CD4-positive, alpha-beta T cell treated with Interleukin-17A for 4 hours (primary cell): Measurements from ENCODE around the gene NRXN3.
"Not testable (repeated sequence)": the region's sequence is repeated elsewhere in the genome, so short reads cannot be mapped to it uniquely, and the experiment has no call there.

Experiments used
- DNase-seq: peaks from one replicate; pipeline ENCODE4 v3.0.0-alpha.2; 2020; ENCODE audit warnings: mixed read lengths

The NRXN3 gene

DNA sequence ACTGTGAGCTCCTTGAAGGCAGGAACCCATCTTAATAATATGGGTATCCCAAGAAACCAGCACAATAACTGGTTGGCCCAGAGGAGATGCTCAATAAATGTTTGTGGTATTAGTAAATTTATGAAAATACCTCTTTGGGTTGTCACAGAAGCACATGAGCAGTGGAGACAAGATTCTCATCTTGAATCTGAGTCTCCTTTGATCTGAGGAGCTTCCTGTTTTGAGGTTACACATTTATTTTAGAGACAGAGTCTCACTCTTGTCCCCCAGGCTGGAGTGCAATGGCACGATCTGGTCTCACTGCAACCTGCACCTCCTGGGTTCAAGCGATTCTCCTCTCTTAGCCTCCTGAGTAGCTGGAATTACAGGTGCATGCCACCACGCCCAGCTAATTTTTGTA is 247.4 kb downstream of the NRXN3 start:
- DNase-seq = no peak

DNA sequence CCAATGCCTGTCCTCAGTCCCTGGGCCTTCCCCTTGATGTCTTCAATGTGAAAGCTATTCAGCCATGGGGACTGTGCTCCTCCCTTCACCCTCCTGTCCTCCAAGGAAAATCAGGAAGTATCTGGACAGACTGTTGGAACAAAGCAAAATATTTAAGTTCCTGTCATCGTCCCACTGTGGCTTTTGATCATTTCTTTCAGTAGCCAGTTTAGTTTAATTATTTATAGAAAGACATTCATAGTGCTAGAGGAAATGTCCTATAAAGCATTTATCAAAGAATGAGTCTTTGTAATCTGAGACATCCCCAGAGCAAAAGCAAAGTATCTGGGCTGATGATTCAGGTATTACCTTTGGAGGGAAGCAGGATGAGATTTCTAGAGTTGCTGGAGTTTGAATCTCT is 254.1 kb downstream of the NRXN3 start:
- no peak for DNase-seq

DNA sequence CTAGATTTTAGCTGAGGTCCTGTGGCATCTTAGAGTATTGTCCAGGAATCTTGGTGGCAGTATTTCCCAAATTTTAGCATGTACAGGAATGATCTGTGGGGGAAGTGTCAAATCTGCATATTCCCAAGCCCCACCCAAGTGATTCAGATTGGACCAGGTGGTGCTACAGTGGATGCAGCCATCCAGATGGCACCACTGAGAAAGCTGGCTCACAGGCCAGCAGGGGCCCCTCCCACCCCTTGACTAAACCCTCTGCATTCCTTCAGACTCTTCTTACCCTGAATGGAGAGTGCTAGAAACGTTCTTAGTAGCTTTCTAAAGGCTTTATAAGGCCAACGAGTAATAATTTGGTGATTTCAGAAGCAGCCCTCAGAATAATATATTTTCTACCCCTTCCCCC is 255.2 kb downstream of the NRXN3 start:
- DNase-seq = no peak

GRCh38 chr14:78425782-78426181 is 255.6 kb downstream of the NRXN3 start:
- no peak for DNase-seq

- no peak for DNase-seq
These were observed 261.9 kb downstream of the NRXN3 start for GRCh38 chr14:78432046-78432445.

DNA sequence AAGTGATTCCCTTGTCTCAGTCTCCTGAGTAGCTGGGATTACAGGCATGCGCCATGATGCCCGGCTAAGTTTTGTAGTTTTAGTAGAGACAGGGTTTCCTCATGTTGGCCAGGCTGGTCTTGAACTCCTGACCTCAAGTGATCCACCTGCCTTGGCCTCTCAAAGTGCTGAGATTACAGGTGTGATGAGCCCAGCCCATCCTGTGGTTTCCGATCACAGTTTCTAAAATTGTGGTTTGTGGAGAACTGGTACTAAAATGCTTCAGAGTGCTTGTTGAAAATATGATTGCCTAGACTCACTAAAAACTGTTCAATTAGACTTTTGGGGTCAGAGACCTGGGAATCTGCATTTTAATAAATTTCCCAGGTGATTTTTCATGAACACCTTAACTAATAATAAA is 267.3 kb downstream of the NRXN3 start:
- not testable (repeated sequence) for DNase-seq

DNA sequence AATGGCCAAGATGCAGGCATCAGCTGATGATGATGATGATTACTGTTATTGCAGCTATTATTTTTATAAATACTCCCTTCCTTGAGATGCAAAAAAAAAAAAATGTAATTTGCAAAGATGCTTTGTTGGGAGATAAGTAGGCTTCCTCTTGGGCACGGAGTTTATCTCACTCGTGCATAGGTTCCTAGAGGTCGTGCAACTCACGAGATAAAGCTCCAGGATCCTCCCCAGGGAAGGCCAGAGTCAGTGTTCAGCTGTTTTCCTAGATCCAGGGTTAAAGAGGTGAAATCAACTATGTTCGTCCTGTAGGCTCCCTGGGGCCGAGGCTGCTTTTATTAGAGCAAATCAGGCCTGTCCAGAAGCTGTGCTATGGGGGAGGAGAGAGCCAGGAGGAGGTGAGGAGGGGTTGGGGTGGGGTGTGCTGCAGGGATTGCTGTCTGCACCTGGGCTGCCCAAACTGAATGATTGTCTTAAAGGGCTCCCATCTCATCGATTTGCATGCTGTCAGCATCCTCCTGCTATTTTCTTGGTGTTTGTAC is 270.3 kb downstream of the NRXN3 start:
- DNase-seq = no peak

DNA sequence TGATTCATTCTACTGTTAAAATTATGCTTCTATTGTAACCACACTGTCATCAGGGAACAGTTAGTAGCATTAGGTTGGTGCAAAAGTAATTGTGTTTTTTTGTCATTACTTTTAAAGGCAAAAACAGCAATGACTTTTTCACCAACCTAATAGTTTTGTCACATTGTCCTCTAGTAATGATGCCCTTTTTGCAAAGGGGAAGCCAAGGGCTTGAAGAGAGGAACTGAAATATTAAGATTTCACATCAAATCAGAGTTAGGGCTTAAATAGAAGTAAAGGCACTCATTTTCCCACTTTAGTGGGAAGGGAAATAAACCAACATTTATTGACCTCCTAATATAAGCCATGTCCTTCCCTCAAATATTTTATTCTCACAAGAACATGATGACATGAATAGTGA is 273.7 kb downstream of the NRXN3 start:
- no peak for DNase-seq

DNA sequence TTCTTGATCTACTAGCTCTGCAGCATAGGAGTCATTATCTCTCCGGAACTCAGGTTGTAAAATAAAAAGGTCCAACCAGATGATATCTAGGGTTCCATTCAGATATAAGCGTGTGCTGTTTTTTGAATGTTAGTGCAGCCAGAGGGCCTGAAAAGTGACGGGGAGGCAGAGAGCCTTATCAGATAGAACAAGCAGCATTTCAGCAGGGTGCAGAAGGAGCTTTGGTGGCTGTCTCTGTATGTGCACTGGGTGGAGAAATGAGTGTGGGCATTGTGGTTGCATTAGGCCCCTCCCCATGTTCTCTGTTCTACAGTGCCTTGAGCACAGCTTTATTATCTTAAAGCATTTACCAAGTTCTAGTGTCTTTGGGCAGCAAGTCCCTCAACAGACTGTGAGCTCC is 275.1 kb downstream of the NRXN3 start:
- no peak for DNase-seq

- no peak for DNase-seq
These were observed 276.6 kb downstream of the NRXN3 start for GRCh38 chr14:78446807-78447206.

- DNase-seq = peak; percentile 8
These were observed 278.3 kb downstream of the NRXN3 start for GRCh38 chr14:78448164-78449094.

DNA sequence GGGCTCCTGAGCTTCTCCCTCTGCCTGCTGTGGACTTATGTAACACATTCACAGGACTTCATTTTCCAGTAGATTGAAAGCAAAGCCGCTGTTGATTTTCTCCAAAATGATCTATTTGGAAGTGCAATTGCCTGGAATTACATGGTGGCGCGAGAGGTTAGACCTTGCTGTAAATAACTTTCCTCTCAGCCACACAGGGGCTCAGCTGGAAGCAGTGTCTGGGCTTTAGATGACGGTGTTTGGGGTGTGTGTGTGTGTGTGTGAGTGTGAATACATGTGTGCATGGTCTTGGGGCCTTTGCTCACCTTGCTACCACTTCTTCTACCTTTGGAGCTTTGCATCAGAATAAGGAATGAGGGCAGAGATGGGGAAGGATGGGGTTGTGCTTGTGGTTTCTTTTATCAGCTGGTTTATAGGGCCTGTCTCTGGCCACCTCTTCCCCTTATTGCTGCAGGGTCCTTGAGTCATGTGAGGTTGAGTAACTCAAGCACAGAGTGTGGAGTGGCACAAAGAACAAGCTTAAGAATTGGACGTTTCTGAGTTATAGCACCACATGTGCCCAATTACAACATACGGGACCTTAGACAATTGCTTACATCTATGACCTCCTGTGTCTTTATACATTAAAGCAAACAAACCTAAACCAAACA is 280.6 kb downstream of the NRXN3 start:
- DNase-seq = no peak

DNA sequence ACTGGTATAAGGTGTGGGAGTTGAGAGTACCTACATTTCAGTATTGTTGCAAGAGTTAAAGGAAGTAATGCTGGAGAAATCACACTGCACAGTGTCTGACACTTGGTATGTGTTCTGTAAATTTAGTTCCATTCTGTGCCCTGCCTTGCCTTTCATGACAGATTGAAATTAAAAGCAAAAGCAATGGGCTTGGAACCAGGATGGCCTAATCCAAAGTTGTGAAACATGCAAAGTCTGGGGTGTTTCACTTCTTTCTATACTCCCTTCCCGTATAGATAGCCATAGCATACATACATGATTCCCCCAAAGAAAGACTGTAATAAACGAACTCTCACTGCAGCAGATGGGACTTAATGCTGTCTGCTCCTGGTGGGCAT is 281.1 kb downstream of the NRXN3 start:
- DNase-seq = no peak

GRCh38 chr14:78455896-78456435 is 285.8 kb downstream of the NRXN3 start:
- DNase-seq = no peak

GRCh38 chr14:78469947-78470346 is 299.8 kb downstream of the NRXN3 start:
- DNase-seq = no peak

DNA sequence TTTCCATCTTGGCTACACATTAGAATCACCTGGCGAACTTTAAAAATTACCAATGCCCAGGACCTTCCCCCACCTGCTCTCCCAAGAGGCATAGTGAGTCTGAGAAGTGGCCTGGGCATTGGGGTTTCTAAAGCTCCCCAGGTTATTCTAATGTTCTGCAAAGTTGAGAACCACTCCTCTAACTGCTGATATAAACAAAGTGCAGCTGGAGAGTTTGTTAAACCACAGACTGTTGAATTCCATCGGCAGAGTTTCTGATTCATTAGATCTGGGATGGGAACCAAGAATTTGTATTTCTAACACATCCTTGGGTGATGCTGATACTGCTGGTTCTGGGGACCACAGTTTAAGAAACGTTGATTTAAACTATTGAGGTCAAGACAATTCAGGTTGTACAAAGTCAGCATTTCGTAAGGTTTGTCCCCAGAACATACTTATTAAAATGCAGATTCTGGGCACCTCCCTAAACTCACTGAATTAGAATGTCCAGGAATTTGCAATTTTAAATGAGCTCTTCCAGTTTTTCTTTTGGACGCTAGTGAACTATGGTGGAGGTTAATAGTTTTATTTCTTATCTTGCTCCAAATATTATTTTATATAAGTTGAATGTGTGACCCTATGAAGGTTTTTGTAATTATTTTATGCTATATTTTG is 309.1 kb downstream of the NRXN3 start:
- DNase-seq = no peak

- DNase-seq = no peak
These were observed 313.9 kb downstream of the NRXN3 start for GRCh38 chr14:78484028-78484427.

GRCh38 chr14:78486081-78486480 is 315.9 kb downstream of the NRXN3 start:
- no peak for DNase-seq

DNA sequence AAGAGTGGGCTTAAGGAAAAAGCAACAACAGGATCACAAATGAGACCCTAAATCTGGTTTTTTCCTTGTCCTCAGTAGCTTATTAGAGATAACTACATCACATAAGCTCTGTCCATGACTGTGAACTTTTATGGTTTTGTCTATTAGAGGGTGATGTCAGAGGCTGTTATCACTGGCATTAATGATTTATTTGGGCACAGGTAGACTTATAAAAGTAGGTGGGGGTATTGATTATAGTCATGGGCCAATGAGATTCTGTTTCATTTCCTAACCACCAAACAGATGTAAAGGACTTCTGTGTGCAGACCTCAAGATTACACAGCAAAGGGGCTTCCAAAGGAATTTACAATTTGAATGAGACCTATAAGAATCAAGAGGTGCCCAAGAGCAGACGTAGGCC is 316.4 kb downstream of the NRXN3 start:
- DNase-seq = no peak

- DNase-seq = not testable (repeated sequence)
These were observed 317.4 kb downstream of the NRXN3 start for GRCh38 chr14:78487573-78487972.

- DNase-seq = no peak
These were observed 318.8 kb downstream of the NRXN3 start for GRCh38 chr14:78488938-78489337.

DNA sequence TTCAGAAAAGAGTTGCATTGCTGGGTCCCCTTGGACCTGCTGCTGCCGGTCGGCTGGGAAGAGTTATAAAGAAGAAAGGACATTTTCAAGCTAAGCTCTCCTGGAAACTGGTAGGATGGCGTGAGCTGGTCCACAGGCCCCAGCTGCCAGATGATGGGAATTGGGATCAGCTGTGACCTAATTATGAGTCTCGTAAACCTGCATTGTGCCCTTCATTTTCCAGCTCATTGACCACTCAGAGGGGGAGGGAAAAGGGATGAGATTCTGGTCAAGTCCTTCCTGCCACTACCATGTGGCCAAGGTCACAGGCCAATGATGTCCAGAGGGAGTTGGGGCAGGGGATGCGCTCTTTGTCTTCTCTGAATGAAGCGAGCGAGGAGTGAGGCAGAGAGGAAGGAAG is 320.9 kb downstream of the NRXN3 start:
- no peak for DNase-seq

DNA sequence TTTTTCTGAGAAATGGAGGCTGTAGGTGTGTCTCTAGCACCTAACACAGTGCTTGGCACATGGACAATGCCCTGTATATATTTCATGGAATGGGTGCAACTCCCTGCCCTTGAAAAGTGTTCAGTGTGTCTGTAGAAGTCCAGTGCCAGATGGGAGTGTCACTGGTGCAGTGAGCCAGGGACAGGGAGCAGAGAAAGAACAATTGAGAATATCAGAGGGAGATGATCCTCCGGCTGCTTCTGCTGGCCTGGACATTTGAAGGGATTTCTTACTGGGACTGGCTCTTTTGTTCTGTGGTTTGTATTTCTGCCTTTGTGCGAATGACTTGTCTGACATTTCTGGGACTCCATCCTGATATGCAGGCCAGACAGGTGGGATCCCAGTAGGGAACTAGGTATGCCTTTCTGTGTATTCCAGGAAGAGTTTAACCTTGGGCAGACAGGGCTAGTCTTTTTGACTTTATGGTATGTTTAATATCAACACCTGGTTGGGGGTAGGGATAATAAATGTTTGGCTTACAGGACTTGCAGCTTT is 328.0 kb downstream of the NRXN3 start:
- no peak for DNase-seq
